ENCODE data around the gene RASA2.
"Not testable (repeated sequence)": the region's sequence is repeated elsewhere in the genome, so short reads cannot be mapped to it uniquely, and the experiment has no call there.

Gene RASA2

DNA sequence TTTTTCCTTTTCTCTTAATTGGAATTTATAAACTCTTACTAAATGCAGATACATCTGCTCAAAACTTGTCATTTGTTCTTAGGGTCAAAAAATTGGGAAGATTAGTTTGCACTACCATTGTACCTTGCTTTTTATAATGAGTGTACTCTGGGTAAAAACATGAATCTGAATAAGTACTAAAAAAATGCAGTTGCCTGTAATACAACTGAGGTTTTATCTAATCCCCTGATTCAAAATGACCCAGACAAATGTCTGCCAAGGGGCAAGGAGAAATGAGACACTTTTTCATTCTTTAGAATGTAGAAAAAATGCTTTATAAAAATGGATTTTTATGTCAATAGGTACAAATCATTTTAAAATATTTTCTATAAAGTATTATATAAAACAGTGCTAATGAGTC, 42.4 kb downstream of the RASA2 start:
- in situ Hi-C loops (cut with HindIII; ENCODE audit: low sequenced_read_pairs), result no loop called here

GRCh38 chr3:141529717-141530414, 43.0 kb downstream of the RASA2 start:
- in situ Hi-C loops (cut with HindIII; ENCODE audit: low sequenced_read_pairs), result no loop called here

DNA sequence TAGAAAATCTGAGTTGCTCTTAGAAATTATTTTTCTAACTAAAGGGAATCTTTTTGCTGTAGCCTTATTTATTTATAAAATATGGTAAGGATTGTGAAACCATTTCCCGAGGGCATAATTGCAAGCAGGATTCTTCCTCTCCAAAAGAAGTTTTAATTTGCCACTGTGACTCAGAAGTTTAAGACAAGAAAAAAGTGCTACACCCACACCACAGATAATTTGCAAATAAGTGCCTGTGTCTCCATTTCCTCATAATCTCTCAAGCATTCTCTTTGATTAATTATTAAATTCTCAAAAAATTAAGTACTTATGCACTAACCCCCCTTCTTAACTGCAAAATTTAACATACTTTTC, 43.6 kb downstream of the RASA2 start:
- in situ Hi-C loops (cut with HindIII; ENCODE audit: low sequenced_read_pairs), result no loop called here

DNA sequence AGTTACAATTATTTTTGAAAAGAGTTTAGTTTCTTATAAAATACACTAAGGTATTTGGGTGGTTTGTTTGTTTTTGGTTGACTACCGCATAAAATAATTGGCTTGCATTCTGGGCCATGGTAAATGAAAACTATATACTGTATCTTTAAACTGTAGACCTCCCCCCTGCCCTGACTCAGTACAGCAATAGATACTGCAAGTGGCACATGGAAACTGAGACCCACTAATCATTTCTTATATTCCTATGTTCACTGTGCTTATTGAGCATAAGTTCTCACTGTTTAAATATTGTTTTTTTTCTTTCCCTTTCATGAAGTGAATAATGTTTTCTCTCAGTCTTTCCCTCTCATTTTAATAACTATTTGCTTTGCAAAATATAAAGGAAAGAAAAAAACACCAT, 45.8 kb downstream of the RASA2 start:
- in situ Hi-C loops (cut with HindIII; ENCODE audit: low sequenced_read_pairs), result no loop called here

DNA sequence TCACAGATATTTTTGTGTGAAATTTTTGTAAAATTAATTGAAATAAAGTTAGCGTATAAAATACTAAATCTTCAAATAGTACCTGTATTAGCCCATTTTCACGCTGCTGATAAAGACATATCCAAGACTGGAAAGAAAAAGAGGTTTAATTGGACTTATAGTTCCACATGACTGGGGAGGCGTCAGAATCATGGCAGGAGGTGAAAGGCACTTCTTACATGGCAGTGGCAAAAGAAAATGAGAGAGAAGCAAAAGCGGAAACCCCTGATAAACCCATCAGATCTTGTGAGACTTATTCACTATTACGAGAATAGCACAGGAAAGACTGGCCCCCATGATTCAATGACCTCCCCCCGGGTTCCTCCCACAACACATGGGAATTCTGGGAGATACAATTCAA, 49.2 kb downstream of the RASA2 start:
- in situ Hi-C loops (cut with HindIII; ENCODE audit: low sequenced_read_pairs), result not testable (repeated sequence)

DNA sequence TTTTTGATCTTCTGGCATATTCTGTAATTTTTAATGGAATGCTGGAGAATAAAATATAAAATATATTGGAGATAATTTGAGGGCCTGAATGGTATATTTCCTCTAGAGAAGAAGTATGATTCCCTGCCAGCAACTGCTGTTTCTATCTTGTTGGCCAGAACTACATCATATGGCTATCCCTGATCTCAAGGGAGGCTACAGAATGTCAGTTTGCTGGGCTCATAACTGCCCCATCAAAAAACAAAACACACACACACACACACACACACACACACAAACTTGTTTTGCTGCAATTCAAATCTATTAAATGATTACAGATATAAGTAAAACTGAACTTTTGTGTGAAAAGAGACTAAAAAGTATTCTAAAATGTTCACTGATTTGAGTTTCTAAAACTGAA, 51.0 kb downstream of the RASA2 start:
- in situ Hi-C loops (cut with HindIII; ENCODE audit: low sequenced_read_pairs), result no loop called here

GRCh38 chr3:141538568-141539240, 51.9 kb downstream of the RASA2 start:
- in situ Hi-C loops (cut with HindIII; ENCODE audit: low sequenced_read_pairs), result no loop called here

- in situ Hi-C loops (cut with HindIII; ENCODE audit: low sequenced_read_pairs), result no loop called here
Observed at GRCh38 chr3:141539431-141540187, 52.8 kb downstream of the RASA2 start.

DNA sequence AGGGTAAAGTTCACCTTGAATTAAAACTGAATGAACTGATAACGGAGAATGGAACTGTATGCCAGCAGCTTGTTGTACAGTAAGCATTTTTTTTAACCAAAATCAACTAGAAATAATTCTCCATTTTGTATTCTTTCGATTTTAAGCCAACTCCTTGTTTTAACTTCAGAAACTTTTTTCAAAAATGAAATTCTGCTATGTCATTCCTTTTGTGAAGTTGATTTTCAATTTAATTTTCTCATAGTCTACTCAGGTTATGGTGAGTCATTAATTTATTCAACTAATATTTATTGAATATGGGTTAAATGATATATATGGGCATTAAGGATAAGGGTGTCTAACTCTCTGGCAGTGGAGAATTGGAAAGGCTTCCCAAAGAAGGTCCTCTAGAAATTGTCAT, 53.7 kb downstream of the RASA2 start:
- in situ Hi-C loops (cut with HindIII; ENCODE audit: low sequenced_read_pairs), result no loop called here

DNA sequence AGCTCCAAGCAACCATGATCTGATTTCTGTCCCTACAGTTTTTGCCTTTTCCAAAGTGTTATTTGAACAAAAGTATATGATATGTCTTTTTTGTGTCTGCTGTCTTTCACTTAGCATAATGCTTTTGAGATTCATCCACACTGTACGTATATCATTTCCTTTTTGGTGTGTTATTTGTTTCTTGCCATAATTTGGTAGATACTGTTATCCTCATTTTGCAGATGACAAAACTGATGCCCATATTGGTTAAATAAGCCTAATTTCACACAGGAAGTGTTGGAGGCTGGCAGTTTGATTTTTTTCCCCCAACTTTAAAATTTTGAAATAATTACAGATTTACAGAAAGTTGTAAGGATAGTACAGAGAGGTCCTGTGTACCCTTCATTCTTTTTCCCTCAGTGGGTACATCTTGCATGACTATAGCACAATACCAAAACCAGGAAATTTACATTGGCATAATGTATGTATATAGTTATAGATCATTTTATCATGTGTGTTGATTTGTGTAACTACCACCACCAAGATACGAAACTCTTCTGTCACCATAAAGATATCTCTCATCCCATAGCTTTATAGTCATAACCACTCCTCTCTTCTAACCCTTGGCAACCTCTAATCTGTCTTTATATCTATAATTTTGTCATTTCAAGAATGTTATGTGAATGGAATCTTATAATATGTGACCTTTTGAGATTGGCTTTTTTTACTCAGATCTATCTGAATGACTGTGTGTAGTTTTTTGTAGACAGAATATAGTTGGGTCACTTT, 55.6 kb downstream of the RASA2 start:
- in situ Hi-C loops (cut with HindIII; ENCODE audit: low sequenced_read_pairs), result no loop called here

DNA sequence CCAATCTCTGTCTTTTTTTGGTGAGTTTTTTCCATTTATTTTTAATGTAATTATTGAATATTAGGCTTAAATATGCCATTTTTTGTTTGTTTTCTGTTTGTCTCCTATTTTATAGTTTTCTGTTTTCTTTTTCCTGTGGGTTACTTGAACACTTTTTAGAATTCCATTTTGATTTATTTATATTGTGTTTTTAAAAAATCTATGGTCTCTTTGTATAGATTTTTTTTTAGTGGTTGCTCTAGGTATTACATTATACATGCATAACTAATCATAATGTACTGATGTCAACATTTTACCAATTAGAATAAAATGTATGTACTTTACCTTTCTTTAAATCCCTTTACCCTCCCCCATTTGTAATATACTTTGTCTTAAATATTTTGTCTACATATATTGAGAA, 56.2 kb downstream of the RASA2 start:
- in situ Hi-C loops (cut with HindIII; ENCODE audit: low sequenced_read_pairs), result no loop called here

- in situ Hi-C loops (cut with HindIII; ENCODE audit: low sequenced_read_pairs), result no loop called here
Observed at GRCh38 chr3:141544697-141545096, 57.9 kb downstream of the RASA2 start.

DNA sequence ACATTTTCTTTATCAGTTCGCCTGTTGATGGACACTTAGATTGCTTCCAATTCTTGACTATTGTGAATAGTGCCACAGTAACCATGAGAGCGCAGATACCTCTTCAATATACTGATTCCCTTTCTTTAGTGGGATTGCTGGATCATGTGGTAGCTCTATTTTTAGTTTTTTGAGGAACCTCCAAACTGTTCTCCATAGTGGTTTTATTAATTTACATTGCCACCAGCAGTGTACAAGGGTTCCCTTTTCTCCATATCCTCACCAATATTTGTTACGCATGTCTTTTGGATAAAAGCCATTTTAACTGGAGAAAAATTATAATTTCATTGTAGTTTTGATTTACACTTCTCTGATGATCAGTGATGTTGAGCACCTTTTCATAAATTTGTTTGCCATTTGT, 59.3 kb downstream of the RASA2 start:
- in situ Hi-C loops (cut with HindIII; ENCODE audit: low sequenced_read_pairs), result no loop called here

GRCh38 chr3:141546586-141546985, 59.8 kb downstream of the RASA2 start:
- in situ Hi-C loops (cut with HindIII; ENCODE audit: low sequenced_read_pairs), result no loop called here

DNA sequence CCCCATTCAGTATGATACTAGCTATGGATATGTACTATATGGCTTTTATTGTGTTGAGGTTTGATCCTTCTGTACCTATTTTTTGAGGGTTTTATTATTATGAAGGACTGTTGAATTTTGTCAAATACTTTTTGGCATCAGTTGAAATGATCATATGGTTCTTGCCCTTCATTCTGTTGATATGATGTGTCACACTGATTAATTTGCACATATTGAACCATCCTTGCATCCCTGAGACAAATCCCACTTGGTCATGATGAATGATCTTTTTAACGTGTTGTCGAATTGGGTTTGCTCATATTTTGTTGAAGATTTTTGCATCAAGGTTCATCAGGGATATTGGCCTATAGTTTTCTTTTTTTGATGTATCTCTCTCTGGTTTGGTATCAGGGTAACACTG, 61.0 kb downstream of the RASA2 start:
- in situ Hi-C loops (cut with HindIII; ENCODE audit: low sequenced_read_pairs), result no loop called here

DNA sequence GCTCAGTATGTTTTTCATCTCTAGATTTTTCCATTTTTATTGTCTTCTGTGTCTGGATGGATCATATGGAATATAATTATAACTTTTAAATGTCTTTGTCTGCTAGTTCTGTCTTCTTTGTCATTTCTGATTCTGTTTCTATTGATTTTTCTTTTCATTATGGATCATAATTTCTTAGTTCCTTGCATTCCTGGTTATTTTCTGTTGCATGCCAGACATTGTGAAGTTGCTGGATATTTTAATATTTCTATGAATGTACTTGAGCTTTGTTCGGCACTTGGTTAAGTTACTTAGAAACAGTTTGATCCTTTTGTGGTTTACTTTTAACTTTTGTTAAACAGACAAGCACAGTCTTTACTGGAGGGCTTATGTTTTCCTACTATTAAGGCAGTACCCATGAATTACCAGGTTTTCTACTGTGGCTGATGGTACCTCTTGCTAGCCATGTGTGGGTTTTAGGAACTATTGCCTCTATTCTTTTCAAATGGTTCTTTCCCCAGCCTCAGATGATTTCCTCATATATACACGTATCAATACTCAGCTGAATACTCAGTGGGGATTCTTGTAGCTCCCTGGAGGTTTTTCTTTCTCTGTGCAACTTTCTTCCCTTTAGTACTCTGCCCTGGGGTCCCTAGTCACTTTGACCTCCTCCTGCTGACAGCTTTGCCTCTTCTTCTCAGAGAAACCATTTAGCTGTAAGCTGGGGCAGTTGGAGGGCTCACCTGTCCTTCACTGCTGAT, 64.3 kb downstream of the RASA2 start:
- in situ Hi-C loops (cut with HindIII; ENCODE audit: low sequenced_read_pairs), result loop anchor here (5.0 kb wide), 1 partner anchor 84 kb away; no protein-coding TSS in a partner anchor

GRCh38 chr3:141552440-141552991, 65.7 kb downstream of the RASA2 start:
- in situ Hi-C loops (cut with HindIII; ENCODE audit: low sequenced_read_pairs), result loop anchor here (5.0 kb wide), 1 partner anchor 85 kb away; no protein-coding TSS in a partner anchor

GRCh38 chr3:141553055-141553454, 66.2 kb downstream of the RASA2 start:
- in situ Hi-C loops (cut with HindIII; ENCODE audit: low sequenced_read_pairs), result loop anchor here (5.0 kb wide), 1 partner anchor 86 kb away; no protein-coding TSS in a partner anchor

GRCh38 chr3:141556034-141556433, 69.2 kb downstream of the RASA2 start:
- in situ Hi-C loops (cut with HindIII; ENCODE audit: low sequenced_read_pairs), result no loop called here

All from endothelial cell of hepatic sinusoid (primary cell).